Tongue (tissue), 3 donors: Measurements from ENCODE around the gene EVL. TPM values are rescaled to one million over a fixed set of nuclear protein-coding genes. Genes with fewer than 3 reads are reported as not detected.
"Not testable (repeated sequence)": the region's sequence is repeated elsewhere in the genome, so short reads cannot be mapped to it uniquely, and the experiment has no call there.

Experiments used
- DNase-seq: peaks from one replicate; pipeline ENCODE4 v3.0.0-alpha.2; 2015
- small RNA-seq: library from RNA; depleted of rRNA; stranded (forward); fragments of <200 nt; gene quantifications from one replicate; pipeline ENCODE3, GENCODE V24; 2014; ENCODE audit warnings: low replicate concordance
- total RNA-seq: library from RNA; depleted of rRNA; stranded (reverse); fragments of >200 nt; gene quantifications from one replicate; pipeline ENCODE4 v1.2.3, GENCODE V29; 2014

Gene EVL
- total RNA-seq, 1 donor from 2014 or later, result 41.2 TPM

DNA sequence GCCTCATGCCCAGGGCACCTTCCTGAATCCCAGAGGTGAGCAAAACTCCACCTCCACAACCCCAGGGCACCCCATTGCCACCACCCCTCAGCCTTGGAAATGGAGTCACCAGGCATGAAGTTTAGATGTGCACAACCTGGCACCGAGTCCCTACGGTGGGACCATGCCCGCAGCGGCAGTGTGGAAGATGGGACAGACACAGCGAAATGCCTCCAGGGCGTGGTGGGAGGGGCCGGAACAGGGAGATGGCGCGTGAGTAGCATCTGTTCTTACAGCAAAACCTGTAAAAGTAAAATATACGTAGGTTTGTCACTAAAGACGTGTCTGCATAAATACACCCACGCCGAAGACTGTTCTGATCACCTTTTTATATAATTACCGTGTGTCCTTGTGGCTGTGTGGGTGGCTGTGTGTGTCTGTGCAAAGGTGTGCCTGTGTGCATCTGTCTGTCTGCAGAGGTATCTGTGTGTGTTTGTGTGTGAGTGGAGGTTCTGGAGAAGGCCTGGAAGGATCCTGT is 111.6 kb downstream of the EVL start:
- no peak for DNase-seq

DNA sequence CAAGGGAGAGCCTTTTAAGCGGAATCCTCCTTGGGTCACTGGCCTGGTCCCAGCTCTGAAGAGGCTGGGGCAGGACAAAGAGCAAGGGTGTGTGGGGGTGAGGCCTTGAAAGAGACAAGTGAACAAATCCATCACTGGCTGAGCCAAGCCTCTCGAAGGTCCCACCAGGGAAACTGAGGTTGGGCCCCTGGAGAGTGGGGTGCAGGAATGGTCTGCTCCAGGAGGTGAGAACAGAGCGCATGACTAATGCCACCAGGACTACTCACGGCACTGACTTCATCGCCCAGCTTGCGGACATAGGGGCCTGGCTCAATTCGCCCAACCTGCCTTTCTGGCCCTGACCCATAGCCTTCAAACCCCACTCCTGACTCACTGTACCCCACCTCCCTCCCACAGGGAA is 113.5 kb downstream of the EVL start:
- no peak for DNase-seq

DNA sequence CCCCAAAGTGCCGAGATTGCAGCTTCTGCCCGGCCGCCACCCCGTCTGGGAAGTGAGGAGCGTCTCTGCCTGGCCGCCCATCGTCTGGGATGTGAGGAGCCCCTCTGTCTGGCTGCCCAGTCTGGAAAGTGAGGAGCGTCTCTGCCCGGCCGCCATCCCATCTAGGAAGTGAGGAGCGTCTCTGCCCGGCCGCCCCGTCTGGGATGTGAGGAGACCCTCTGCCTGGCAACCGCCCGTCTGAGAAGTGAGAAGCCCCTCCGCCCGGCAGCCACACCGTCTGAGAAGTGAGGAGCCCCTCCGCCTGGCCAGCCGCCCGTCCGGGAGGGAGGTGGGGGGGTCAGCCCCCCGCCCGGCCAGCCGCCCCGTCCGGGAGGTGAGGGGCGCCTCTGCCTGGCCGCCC is 115.4 kb downstream of the EVL start:
- not testable (repeated sequence) for DNase-seq

- DNase-seq, result not testable (repeated sequence)
Observed at GRCh38 chr14:100181876-100182551, 116.8 kb downstream of the EVL start.

DNA sequence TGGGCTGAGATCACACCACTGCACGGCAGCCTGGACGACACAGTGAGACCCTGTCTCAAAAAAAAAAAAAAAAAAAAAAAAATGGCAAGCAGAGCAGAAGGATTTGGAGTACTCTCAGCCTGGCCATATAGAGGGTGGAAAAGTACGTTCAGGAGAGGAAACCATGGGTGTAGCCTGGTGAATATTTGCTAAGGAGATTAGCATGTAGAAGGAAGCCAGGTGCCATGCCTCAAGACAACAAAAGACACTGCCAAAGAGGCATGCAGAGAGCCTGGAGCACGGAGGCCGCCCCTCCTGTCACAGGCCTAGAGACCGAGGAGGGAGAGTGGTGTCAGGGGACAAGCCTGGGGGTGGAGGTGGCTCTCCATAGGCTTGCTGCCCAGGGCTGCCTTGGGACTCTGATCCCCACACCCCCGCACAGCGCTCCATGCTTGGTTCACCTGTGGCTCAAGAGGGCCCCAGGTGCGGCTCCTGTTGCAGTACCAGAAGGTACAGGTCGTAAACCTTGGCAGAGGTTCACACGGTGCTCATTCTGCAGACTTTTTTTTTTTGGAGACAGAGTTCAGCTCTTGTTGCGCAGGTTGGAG is 122.1 kb downstream of the EVL start:
- DNase-seq, result peak; percentile 18

DNA sequence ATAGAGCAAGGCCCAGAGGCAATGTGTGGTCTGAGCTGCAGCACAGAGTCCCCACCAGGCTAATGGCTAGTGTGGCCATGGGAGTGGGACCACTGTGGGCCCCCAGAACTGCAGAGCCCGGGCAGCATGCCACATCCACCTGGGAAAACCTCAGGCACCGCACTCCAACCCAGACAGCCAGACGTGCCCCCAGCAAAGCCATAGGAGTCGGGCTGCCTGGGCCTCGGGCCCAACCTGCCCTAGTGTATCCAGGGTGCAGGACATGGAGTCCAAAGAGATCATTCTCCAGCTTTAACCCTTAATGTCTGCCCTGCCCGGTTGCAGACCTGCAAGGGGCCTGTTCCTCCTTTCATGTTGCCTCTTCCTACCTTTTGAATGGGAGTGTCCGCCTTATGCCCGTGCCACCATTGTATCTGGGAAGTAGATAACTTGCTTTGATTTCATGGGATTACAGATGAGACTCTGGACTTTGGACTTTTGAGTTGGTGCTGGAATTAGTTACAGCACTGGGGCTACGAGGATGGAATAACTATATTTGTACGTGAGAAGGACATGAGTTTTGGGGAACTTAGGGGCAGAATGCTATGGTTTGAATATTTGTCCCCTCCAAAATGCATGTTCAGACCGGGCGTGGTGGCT is 123.3 kb downstream of the EVL start:
- no peak for DNase-seq

DNA sequence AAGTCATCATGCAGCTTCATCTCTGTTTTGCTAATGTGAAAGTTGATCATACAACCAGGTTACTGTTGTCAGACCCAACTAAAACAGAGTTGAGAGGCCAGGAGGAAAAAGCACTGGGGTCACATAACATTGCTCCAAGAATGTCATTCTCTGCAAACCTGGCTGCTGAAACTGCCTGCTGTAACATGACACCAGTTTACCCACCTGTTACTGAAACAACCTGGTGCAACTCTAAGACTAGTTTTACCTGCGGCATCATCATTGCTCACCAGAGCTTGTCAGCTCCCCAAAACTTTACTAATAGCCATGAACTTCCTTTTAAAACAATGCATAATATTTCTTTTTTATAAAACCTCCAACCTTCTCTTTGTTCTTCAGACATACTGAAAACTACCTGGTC is 124.9 kb downstream of the EVL start:
- no peak for DNase-seq

DNA sequence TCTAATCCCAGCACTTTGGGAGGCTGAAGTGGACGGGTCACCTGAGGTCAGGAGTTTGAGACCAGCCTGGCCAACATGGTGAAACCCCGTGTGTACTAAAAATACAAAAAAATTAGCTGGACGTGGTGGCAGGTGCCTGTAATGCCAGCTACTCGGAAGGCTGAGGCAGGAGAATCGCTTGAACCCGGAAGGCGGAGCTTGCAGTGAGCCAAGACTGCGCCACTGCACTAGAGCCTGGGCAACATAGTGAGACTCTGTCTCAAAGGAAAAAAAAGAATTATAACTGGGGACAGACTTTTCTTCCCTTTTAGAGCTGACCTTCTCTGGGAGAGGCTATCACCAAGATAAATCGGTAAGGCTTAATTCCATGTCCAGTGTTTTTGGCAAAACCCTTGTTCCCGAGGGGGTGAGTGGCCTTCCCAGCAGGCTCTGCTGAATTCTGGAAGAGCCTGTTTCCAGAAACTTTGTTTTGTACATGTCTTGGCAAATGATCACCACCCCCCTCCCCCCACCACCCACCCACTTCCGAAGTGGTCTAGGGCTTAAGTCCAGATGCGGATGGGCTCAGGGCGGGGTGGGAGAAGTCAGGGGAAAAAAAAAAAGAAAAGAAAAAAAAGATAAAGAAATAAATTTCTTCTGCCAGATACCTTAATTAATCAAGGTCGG is 126.5 kb downstream of the EVL start:
- peak; percentile 14 for DNase-seq

DNA sequence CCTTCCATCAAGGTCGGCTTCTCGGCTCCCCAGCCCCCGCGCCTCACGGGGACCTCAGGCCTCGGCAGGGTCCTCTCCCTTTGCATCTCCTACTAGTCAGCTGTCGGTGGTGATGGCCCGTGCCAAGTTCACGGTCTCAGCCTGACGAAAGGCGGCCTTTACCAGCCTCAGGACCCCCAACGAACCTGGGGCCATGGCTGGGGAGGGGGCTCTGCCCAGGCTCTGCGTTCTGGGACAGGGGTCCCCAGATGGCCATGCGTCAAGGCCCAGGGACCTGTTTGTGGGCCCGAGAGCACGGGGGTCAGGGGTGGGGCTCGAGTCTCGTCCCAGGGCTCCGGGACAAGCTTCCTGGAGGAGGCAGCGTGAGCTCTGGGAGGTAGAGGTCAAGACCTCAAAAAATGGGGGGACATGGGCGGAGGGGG is 127.0 kb downstream of the EVL start:
- DNase-seq, result peak; percentile 18

DNA sequence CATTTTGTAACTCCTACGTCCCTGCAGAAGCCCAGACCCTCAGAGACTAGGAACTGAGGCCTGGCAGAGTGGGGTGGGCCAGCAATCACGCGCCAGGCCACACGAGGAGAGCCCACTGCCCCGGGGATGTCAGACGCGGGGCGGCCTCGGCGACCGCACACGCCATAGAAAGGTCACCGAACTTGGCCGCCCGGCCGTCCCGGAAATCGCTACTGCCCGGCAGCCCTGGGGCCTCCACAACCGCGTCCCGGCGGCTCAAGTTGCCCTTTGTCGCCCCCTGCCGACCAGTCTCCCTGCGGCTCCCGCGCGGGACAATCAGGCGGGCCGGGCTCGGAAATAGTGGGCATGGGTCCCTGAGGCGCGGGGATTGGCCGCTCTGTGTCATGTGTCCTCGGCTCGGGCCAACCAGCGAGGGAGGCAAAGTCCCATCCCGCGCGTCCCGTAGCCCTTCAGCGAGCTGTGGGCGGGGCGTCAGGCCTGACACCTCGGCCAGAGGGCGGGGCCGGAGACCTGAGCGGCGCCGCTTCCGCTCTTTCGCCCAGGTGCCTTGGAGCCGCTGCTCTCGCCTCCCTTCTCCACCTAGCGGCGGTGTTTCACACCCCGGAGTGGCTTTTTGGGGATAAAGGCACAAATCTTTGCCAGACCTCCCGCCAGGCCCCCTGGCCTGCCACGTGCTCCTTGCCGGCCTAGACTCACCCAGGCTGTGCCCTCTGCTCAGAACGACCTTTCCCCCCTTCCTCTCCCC is 127.6 kb downstream of the EVL start:
- DNase-seq, result peak; percentile 100

Small RNA genes within 50 kb of the gene (small RNA-seq; reads per million reads assigned to genes)
- gene MIR151B (5.4 reads per million, percentile 92 among the genes with 10 or more reads in this experiment), gene MIR342 (57.5 reads per million, percentile 96 among the genes with 10 or more reads in this experiment)

Other genes with a start within 250 kb of the EVL start
- gene DEGS2, start 94.2 kb downstream of the EVL start, total RNA-seq, result 4.9 TPM
- 57.2 TPM for gene YY1, start 173.7 kb downstream of the EVL start, total RNA-seq
- 39.6 TPM for gene SLC25A29, start 241.0 kb downstream of the EVL start, total RNA-seq